Measurements from ENCODE around the gene TMEM14A. TPM values are rescaled to one million over a fixed set of nuclear protein-coding genes. Genes with fewer than 3 reads are reported as not detected.
"Not testable (repeated sequence)": the region's sequence is repeated elsewhere in the genome, so short reads cannot be mapped to it uniquely, and the experiment has no call there.

TMEM14A gene
- total RNA-seq, 1 donor from 2014 or later: 37.3 TPM

DNA sequence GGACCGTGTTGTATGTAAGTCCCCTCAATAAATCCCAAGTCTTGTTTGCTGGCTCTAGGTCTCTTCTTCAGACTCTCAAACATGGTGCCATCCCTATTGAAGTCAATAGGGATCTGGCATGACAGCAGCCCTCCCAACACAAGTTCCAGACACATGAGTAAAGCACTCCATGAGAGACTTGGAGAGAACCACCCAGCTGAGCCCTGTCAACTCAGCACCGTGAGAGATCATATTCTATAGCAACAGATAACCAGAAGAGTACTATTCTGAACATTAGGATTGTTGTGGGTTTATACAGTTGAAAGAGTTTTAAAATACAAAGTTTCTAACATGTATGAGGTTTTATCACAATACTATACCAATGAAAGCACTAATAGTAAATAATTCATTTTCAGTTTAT, 23.5 kb downstream of the TMEM14A start:
- Mint-ChIP-seq H3K4me3 (no peak overlapping the region), H3K27ac (no peak overlapping the region), H3K27me3 (no peaks in the 10 kb centered on the region), H3K9me3 (no peaks in the 10 kb centered on the region), H3K36me3 (no peaks in the 10 kb centered on the region), H3K4me1 (ENCODE audit: unreplicated experiment) (no peaks in the 10 kb centered on the region)
- DNase-seq (ENCODE audit: extremely low spot score, unreplicated experiment): no peak
- TF ChIP-seq, protein P1, sequence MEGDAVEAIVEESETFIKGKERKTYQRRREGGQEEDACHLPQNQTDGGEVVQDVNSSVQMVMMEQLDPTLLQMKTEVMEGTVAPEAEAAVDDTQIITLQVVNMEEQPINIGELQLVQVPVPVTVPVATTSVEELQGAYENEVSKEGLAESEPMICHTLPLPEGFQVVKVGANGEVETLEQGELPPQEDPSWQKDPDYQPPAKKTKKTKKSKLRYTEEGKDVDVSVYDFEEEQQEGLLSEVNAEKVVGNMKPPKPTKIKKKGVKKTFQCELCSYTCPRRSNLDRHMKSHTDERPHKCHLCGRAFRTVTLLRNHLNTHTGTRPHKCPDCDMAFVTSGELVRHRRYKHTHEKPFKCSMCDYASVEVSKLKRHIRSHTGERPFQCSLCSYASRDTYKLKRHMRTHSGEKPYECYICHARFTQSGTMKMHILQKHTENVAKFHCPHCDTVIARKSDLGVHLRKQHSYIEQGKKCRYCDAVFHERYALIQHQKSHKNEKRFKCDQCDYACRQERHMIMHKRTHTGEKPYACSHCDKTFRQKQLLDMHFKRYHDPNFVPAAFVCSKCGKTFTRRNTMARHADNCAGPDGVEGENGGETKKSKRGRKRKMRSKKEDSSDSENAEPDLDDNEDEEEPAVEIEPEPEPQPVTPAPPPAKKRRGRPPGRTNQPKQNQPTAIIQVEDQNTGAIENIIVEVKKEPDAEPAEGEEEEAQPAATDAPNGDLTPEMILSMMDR (conservative IDR thresholded peaks at IDR 0.05): no peak

DNA sequence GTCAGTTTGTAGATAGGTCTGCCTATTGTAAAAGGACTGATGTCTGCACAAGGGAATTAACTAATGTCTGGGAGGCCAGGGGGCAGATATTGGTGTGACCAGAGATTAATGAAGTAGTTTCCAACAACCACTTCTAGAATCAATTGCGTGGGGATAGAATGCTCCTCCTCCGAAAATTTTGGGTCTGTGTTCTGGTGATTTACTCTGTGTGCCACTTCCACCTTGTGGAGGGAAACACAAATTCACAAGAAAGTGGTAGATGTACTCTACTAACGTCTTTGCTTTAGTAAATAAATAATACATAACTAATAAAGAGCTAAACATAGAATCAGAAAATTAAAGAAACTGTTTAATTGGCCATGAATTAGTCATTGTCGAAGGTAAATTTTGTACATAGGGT, 25.5 kb downstream of the TMEM14A start:
- H3K4me1 Mint-ChIP-seq (ENCODE audit: unreplicated experiment): no peaks in the 10 kb centered on the region
- H3K27me3 Mint-ChIP-seq: no peaks in the 10 kb centered on the region
- no peak overlapping the region for H3K27ac Mint-ChIP-seq

DNA sequence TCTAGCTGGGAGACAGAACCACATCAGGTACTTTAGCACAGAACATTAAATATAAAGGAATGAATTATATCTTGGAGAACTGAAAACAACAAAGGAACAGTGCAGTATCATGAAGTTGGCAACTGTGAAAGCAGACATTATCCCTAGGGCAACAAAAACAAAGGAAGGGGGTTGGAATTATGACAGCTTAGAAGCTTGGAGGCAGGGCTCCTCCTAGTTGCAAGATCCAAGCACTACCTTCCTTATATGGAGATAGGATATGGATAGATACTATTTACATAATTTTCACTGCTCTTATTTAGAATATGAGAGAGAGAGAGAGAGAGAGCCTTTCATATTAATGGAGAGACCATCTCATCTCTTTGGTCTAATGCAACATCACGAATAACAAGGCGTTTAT, 27.0 kb downstream of the TMEM14A start:
- H3K9me3 Mint-ChIP-seq: no peaks in the 10 kb centered on the region
- no peak overlapping the region for H3K27ac Mint-ChIP-seq
- no peak overlapping the region for H3K4me3 Mint-ChIP-seq
- TF ChIP-seq, protein P1 (conservative IDR thresholded peaks at IDR 0.05): no peak
- no peak for DNase-seq (ENCODE audit: extremely low spot score, unreplicated experiment)
- no peaks in the 10 kb centered on the region for H3K27me3 Mint-ChIP-seq
- H3K36me3 Mint-ChIP-seq: no peaks in the 10 kb centered on the region
- no peaks in the 10 kb centered on the region for H3K4me1 Mint-ChIP-seq (ENCODE audit: unreplicated experiment)

More for the DNA sequence above, 25.5 kb downstream of the TMEM14A start:
- H3K9me3 Mint-ChIP-seq: no peaks in the 10 kb centered on the region
- no peak overlapping the region for H3K4me3 Mint-ChIP-seq
- DNase-seq (ENCODE audit: extremely low spot score, unreplicated experiment): no peak
- TF ChIP-seq, protein P1 (conservative IDR thresholded peaks at IDR 0.05): no peak
- no peaks in the 10 kb centered on the region for H3K36me3 Mint-ChIP-seq

DNA sequence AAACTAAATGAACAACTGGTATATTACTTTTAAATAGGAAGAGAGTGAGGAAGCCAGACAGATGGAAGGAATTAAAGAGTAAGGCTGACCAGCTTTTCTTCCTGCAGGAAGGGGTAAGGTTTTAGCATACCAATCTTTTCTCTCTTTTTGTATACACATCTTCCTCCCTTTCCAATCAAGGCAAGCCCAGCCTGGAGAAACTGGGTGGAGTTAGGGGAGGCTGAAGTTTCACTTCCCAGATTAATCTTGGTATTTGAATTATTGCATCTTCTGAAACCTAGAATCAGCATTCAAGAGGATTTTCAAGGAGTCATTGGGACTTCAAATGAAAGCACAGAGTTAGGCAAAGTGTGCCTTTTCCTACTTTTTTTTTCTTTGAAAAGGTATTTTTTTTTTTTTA, 33.1 kb downstream of the TMEM14A start:
- H3K4me1 Mint-ChIP-seq (ENCODE audit: unreplicated experiment): no peaks in the 10 kb centered on the region
- H3K27ac Mint-ChIP-seq: no peak overlapping the region
- H3K4me3 Mint-ChIP-seq: no peak overlapping the region
- DNase-seq (ENCODE audit: extremely low spot score, unreplicated experiment): no peak
- peaks cover 2% of the 10 kb centered on the region for H3K27me3 Mint-ChIP-seq
- TF ChIP-seq, protein P1 (conservative IDR thresholded peaks at IDR 0.05): no peak
- no peaks in the 10 kb centered on the region for H3K9me3 Mint-ChIP-seq
- H3K36me3 Mint-ChIP-seq: no peaks in the 10 kb centered on the region

DNA sequence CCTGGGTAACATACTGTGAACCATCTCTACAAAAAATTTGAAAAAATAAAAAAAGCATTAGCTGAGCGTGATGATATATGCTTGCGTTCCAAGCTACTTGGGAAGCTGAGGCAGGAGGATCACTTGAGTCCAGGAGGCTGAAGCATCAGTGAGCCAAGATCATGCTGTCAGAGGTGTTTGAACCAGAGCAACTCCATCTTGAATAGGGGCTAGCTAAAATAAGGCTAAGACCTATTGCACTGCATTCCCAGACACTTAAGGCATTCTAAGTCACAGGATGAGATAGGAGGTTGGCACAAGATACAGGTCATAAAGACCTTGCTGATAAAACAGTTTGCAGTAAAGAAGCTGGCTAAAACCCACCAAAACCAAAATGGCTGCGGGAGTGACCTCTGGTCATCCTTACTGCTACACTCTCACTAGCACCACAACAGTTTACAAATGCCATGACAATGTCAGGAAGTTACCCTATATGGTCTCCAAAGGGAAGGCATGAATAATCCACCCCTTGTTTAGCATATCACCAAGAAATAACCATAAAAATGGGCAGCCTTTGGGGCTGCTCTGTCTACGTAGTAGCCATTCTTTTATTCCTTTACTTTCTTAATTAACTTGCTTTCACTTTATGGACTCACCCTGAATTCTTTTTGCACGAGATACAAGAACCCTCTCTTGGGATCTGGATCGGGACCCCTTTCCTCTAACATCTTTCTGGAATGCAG, 34.0 kb downstream of the TMEM14A start:
- H3K36me3 Mint-ChIP-seq; H3K4me1 Mint-ChIP-seq (ENCODE audit: unreplicated experiment); H3K27ac Mint-ChIP-seq; H3K27me3 Mint-ChIP-seq; DNase-seq (ENCODE audit: extremely low spot score, unreplicated experiment); H3K9me3 Mint-ChIP-seq; H3K4me3 Mint-ChIP-seq: not testable (repeated sequence)

DNA sequence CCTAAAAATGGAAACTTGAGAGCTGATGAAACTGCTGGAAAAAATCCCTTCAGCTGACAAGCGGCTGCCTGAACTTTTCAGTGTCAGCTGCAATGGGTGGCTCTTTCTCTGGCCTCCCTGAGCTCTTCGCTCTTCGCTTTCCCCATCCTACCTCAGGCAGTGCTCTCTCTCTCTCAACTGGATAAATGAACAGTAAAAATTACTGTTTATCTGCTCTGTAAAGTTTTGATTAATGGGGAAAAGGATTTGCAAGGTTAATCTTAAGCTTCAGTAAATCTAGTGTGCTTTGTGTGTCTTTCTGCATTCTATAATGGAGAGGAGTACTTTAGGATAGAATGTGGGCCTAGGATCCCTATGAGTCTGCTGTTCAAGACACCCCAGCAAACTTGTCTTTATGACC, 35.1 kb downstream of the TMEM14A start:
- H3K27ac Mint-ChIP-seq: no peak overlapping the region
- no peaks in the 10 kb centered on the region for H3K36me3 Mint-ChIP-seq
- H3K4me1 Mint-ChIP-seq (ENCODE audit: unreplicated experiment): no peaks in the 10 kb centered on the region
- H3K9me3 Mint-ChIP-seq: no peaks in the 10 kb centered on the region
- TF ChIP-seq, protein P1 (conservative IDR thresholded peaks at IDR 0.05): no peak
- DNase-seq (ENCODE audit: extremely low spot score, unreplicated experiment): no peak
- H3K4me3 Mint-ChIP-seq: no peak overlapping the region
- peaks cover 2% of the 10 kb centered on the region for H3K27me3 Mint-ChIP-seq

Measured in type B pancreatic cell (in vitro differentiated cells).